ENCODE results near the gene DEGS1.

DNA sequence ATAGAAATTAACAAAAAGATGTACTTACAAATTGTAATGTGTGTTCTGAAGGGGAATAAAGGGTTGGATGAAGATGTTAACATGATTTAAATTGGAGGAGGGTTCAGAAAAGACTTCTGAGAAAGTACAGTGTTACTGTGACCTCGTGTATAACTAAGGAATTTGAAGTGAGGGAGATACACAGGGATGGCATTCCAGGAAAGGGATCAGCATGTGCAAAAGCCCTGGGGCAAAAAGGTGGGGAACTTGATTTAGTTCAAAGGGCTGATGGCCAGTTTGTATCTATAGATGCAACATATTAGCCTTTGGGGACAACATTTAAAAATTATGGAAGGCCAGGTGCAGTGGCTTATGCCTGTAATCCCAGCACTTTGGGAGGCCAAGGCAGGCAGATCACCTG is 33.3 kb upstream of the DEGS1 start:
- TF ChIP-seq EP300 (IDR thresholded peaks at IDR 0.05): no peak
- TF ChIP-seq, protein P1, sequence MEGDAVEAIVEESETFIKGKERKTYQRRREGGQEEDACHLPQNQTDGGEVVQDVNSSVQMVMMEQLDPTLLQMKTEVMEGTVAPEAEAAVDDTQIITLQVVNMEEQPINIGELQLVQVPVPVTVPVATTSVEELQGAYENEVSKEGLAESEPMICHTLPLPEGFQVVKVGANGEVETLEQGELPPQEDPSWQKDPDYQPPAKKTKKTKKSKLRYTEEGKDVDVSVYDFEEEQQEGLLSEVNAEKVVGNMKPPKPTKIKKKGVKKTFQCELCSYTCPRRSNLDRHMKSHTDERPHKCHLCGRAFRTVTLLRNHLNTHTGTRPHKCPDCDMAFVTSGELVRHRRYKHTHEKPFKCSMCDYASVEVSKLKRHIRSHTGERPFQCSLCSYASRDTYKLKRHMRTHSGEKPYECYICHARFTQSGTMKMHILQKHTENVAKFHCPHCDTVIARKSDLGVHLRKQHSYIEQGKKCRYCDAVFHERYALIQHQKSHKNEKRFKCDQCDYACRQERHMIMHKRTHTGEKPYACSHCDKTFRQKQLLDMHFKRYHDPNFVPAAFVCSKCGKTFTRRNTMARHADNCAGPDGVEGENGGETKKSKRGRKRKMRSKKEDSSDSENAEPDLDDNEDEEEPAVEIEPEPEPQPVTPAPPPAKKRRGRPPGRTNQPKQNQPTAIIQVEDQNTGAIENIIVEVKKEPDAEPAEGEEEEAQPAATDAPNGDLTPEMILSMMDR (IDR thresholded peaks at IDR 0.05): no peak
- no peak for TF ChIP-seq POLR2A (IDR thresholded peaks at IDR 0.05)

Data from ovary (tissue), 3 donors.